ENCODE measurements around the gene PCDHGC3.

The PCDHGC3 gene

DNA sequence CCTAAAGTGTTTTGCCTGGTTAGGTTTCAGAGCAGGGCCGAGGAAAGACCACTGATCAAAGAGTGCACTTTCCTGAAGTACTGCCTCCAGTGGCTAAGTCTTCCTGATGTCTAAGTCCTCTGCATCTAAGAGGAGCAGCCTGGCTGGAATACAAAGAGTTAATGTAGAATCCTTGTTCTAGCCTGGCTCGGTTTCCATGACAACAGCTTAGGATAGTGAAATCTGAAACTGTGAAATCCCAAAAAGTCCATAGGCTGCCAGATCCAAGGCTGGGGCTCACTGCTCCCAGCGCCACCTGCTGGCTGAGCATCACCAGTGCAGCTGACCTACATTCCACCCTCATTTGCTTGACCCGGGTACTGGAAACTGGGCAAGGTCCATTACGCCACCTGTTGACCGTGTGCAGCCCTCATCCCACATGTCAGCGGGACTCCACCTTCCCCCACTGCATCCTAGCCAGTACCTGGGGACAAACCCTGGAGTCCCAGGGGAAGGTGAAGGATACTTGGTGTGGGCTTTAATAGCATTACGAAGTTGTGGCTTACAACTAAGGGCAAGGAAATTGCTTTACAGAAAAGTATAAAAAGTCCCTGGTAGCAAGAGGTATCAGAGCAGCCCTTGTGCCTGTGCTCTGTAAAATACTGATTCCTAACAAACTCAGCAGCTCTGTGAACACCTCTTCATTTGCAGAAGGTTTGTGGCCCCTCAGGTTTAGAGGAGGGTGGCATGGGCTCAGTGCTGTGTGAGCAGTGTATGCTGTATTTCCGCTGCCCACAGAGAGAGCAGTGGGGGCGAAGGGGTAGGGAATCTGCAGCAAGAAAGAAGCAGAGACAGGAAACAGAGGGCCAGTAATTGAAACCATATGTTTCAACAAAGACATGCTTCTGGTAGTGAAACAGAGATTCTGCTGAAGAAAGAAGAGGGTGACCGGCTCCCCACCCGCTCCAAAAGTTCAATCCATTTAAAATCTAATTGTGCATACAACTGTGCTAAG lies 49.1 kb downstream of the PCDHGC3 start:
- peak; percentile 97 for FAIRE-seq

DNA sequence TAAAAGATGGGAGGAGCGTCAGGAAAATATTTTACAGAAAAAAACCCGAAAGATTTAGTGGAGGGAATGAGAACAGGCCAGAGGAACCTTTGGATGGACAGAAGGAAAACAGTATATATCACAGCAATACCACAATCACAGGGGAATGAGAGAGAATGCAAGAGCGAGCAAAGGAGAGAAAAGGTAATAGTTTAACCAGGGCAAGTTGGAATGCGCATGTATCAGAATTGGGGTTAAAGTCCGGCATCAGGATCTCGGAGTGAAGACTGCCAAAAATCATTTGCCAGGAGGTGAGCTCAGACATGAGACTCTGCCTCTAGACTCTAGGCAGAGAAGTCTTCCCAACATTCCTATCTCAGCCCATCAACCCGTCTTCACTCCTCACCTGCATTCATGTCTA lies 49.9 kb downstream of the PCDHGC3 start:
- FAIRE-seq, result no peak

GRCh38 chr5:141527426-141527825 lies 51.7 kb downstream of the PCDHGC3 start:
- FAIRE-seq, result no peak

All from G401.6 (cell line).